ENCODE results near the gene ZRANB3.

The ZRANB3 gene

DNA sequence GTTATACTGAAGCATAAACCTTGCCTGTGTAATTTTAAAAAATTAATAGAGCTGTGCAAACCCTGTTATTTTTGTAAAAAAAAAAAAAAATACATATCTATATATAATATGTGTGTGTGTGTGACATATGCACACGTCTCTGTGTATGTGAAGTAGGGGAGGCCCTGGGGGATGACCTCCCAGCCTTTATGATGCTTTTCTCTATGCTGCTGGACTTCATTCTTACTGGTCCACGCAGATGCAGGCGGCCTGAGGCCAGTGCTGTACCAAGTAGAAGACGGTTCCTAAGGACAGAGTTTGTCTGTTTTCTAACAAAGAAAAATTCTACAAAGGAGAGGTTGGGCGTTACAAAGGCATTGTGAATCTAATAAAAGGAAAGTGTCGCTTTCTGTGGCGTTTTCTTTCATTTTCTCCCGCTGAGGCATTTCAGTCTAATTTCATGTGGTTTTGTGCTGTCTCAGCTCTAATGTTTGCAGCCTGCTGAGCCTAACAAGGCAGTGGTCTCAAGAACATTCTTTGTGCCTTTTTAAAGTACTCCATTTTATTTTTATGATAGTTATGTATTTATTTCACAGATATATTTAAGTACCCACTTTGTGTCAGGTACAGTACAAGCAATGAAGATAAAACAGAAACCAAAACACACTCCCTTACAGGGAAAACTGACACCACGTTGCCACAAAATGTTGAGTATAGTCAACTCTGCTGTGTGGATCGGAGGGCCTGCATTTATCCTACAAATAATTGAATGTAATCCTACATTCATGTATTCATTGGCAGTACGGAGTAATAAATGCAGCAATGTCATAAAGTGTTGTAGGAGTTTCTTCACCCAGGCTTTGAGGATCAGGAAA, 360.9 kb downstream of the ZRANB3 start:
- H3K36me3 ChIP-seq (ENCODE audit: insufficient read depth, low read length): peaks cover 68% of the 10 kb centered on the region
- no peak overlapping the region for H3K4me3 ChIP-seq (ENCODE audit: low read length)
- no peak overlapping the region for H3K9ac ChIP-seq (ENCODE audit: low read depth, low read length)
- no peaks in the 10 kb centered on the region for H3K9me3 ChIP-seq (replicated peaks; ENCODE audit: low read length)
- no peak overlapping the region for H3K4me2 ChIP-seq (ENCODE audit: low read length)
- no peaks in the 10 kb centered on the region for H3K4me1 ChIP-seq (ENCODE audit: control insufficient read depth, insufficient read depth, low read length)
- H3K27me3 ChIP-seq (ENCODE audit: control insufficient read depth, insufficient read depth, low read length): no peaks in the 10 kb centered on the region

DNA sequence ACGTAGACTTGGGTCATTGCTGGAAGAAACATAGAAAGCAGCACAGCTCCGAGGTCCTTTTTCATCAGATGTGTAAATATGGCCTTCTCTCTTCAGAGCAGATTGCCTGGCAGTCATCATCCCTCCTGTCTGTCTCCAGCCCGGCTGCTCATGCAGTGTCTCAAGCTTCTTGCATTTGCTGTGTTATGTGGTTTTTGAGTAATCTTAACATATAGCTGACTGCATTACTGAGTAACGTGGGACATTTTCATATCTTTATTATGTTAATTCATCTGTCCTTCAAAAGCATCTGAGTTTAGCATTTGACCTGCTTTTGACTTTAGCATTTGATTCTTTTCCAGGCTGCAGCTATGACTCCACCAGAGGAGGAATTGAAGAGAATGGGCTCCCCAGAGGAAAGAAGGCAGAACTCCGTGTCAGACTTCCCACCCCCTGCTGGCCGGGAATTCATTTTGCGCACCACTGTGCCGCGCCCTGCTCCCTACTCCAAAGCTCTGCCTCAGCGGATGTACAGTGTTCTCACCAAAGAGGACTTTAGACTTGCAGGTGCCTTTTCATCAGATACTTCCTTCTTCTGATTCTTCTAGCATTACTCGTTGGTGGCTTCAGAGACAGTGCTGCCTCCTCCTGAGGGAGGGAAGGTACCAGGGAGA, 362.7 kb downstream of the ZRANB3 start:
- H3K9me3 ChIP-seq (replicated peaks; ENCODE audit: low read length): no peaks in the 10 kb centered on the region
- peaks cover 71% of the 10 kb centered on the region for H3K36me3 ChIP-seq (ENCODE audit: insufficient read depth, low read length)
- no peak overlapping the region for H3K4me3 ChIP-seq (ENCODE audit: low read length)
- no peak overlapping the region for H3K4me2 ChIP-seq (ENCODE audit: low read length)
- H3K27me3 ChIP-seq (ENCODE audit: control insufficient read depth, insufficient read depth, low read length): no peaks in the 10 kb centered on the region
- peaks cover 5% of the 10 kb centered on the region for H3K4me1 ChIP-seq (ENCODE audit: control insufficient read depth, insufficient read depth, low read length)
- no peak overlapping the region for H3K9ac ChIP-seq (ENCODE audit: low read depth, low read length)

DNA sequence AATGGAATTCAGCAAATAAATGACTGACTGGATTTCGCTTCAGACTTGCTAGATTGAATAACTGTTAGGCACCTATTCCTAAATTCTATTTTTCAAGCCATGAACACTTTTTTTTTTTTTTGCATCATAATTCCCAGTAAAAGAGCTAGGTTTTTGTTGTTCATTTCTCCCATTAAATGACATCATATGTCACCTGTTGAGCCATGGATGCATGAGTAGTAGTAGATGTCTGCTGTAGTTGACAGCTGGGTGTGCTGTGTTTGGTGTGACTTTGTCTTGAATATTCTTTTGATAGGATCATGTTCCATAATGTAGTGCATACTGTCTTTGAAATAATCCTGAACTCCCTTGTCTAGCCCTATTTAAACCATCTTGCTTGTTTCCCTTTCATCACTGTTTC, 363.7 kb downstream of the ZRANB3 start:
- Histone ChIP-seq H3K9ac (ENCODE audit: low read depth, low read length) (no peak overlapping the region), H3K4me1 (ENCODE audit: control insufficient read depth, insufficient read depth, low read length) (peaks cover 5% of the 10 kb centered on the region), H3K4me2 (ENCODE audit: low read length) (no peak overlapping the region), H3K9me3 (replicated peaks; ENCODE audit: low read length) (no peaks in the 10 kb centered on the region), H3K27me3 (ENCODE audit: control insufficient read depth, insufficient read depth, low read length) (no peaks in the 10 kb centered on the region), H3K36me3 (ENCODE audit: insufficient read depth, low read length) (peaks cover 65% of the 10 kb centered on the region), H3K4me3 (ENCODE audit: low read length) (no peak overlapping the region)

DNA sequence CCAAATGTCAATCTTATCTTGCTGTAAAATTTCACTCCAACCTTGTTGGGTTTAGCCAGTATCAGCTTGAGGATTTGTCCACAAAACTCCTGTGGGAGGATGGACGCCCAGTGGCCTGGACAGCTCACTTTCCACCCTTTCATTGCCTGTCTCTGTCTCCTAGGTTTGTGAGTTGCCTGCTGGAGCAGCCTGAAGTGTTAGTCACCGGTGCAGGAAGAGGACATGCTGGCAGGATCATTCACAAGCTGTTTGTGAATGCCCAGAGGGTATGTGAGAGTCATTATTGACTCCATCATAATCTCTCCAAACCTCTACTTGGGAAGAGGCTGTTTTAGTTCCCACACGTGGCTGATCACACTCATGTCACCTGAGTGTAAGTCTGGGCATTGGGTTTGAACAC, 366.6 kb downstream of the ZRANB3 start:
- H3K36me3 ChIP-seq (ENCODE audit: insufficient read depth, low read length): peaks cover 45% of the 10 kb centered on the region
- H3K4me1 ChIP-seq (ENCODE audit: control insufficient read depth, insufficient read depth, low read length): peaks cover 5% of the 10 kb centered on the region
- H3K4me3 ChIP-seq (ENCODE audit: low read length): no peak overlapping the region
- no peaks in the 10 kb centered on the region for H3K27me3 ChIP-seq (ENCODE audit: control insufficient read depth, insufficient read depth, low read length)
- H3K9ac ChIP-seq (ENCODE audit: low read depth, low read length): no peak overlapping the region
- no peak overlapping the region for H3K4me2 ChIP-seq (ENCODE audit: low read length)
- H3K9me3 ChIP-seq (replicated peaks; ENCODE audit: low read length): no peaks in the 10 kb centered on the region

DNA sequence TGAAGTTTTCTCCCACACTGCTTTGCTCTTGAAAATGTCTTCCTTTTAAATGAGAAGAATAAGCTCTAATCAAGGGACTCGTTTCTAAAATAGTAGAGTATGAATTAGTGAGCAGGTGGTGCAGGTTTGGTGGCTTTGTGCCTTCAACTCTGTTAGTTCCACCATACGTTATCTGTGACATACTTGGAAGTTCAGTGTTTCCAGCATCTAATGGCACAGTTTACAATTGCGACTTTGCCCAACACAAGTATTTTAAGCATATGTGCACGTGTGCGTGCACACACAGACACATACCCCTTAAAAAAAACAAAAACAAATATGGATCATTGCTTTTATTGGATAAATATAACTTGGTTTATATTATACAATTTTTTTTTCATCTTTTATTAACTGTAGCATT, 367.1 kb downstream of the ZRANB3 start:
- H3K36me3 ChIP-seq (ENCODE audit: insufficient read depth, low read length): peaks cover 45% of the 10 kb centered on the region

GRCh38 chr2:135163306-135163705, 367.7 kb downstream of the ZRANB3 start:
- Histone ChIP-seq H3K36me3 (ENCODE audit: insufficient read depth, low read length) (peaks cover 44% of the 10 kb centered on the region), H3K9ac (ENCODE audit: low read depth, low read length) (no peak overlapping the region), H3K4me1 (ENCODE audit: control insufficient read depth, insufficient read depth, low read length) (peaks cover 5% of the 10 kb centered on the region), H3K27me3 (ENCODE audit: control insufficient read depth, insufficient read depth, low read length) (no peaks in the 10 kb centered on the region), H3K4me3 (ENCODE audit: low read length) (no peak overlapping the region), H3K9me3 (replicated peaks; ENCODE audit: low read length) (no peaks in the 10 kb centered on the region), H3K4me2 (ENCODE audit: low read length) (no peak overlapping the region)

More for the DNA sequence above, 367.1 kb downstream of the ZRANB3 start:
- H3K4me3 ChIP-seq (ENCODE audit: low read length): no peak overlapping the region
- H3K4me1 ChIP-seq (ENCODE audit: control insufficient read depth, insufficient read depth, low read length): peaks cover 5% of the 10 kb centered on the region
- no peak overlapping the region for H3K4me2 ChIP-seq (ENCODE audit: low read length)
- no peak overlapping the region for H3K9ac ChIP-seq (ENCODE audit: low read depth, low read length)
- H3K27me3 ChIP-seq (ENCODE audit: control insufficient read depth, insufficient read depth, low read length): no peaks in the 10 kb centered on the region
- H3K9me3 ChIP-seq (replicated peaks; ENCODE audit: low read length): no peaks in the 10 kb centered on the region

DNA sequence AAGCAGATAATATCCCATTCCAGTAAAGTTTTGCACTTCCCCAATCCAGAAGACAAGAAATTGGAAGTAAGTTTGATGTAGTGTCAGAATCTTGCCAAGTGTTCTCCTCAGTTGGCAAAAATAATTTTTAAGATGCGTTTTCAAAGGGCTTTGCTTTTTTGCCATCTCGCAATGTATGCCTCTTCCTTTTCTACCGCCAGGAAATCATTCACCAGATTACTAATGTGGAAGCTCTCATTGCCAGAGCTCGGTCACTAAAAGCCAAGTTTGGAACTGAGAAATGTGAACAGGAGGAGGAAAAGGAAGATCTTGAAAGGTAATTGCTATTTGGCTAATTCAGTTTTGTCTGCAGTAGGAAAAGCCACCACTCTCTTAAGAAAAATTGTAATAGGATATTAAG, 368.2 kb downstream of the ZRANB3 start:
- no peak overlapping the region for H3K4me3 ChIP-seq (ENCODE audit: low read length)
- peaks cover 5% of the 10 kb centered on the region for H3K4me1 ChIP-seq (ENCODE audit: control insufficient read depth, insufficient read depth, low read length)
- no peak overlapping the region for H3K4me2 ChIP-seq (ENCODE audit: low read length)
- H3K9me3 ChIP-seq (replicated peaks; ENCODE audit: low read length): no peaks in the 10 kb centered on the region
- H3K27me3 ChIP-seq (ENCODE audit: control insufficient read depth, insufficient read depth, low read length): no peaks in the 10 kb centered on the region
- H3K9ac ChIP-seq (ENCODE audit: low read depth, low read length): no peak overlapping the region
- H3K36me3 ChIP-seq (ENCODE audit: insufficient read depth, low read length): peaks cover 44% of the 10 kb centered on the region

DNA sequence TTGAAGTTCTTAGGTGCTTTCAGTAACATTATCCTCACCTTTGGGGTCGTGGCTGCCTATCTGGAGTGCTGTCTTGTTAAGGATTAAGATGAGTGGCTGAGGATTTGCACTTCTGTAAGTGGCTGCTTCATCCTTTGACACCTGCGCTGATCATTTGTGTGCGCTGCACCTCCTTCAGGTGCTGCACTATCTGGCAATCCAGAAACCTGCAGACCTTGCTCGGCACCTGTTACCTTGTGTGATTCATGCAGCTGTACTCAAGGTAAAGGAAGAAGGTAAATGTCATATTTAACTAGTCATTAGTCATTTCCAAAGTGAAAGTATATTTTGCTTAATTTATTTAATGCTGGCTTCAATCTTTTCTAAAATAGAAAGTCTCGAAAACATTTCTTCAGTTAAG, 368.6 kb downstream of the ZRANB3 start:
- H3K4me1 ChIP-seq (ENCODE audit: control insufficient read depth, insufficient read depth, low read length): peaks cover 5% of the 10 kb centered on the region
- no peak overlapping the region for H3K4me3 ChIP-seq (ENCODE audit: low read length)
- H3K9me3 ChIP-seq (replicated peaks; ENCODE audit: low read length): no peaks in the 10 kb centered on the region
- H3K4me2 ChIP-seq (ENCODE audit: low read length): no peak overlapping the region
- H3K36me3 ChIP-seq (ENCODE audit: insufficient read depth, low read length): peaks cover 41% of the 10 kb centered on the region
- no peak overlapping the region for H3K9ac ChIP-seq (ENCODE audit: low read depth, low read length)
- H3K27me3 ChIP-seq (ENCODE audit: control insufficient read depth, insufficient read depth, low read length): no peaks in the 10 kb centered on the region

DNA sequence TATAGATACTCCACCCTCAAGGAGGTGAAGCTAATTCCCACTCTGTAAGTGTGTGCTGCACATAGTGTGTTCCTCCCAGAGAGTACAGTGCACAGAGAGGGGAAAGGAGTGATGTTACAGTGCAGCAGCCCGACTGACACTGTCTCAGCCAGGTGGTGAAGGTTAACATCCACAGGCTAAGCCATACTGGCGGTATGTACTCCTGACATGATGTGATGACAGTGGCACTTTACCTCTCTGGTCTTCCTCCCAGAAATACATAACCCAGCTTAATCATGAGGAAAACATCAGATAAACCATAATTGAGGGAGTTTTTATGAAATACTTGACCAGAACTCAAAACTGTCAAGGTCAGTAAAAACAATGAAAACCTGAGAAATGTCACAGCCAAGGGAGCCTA, 371.8 kb downstream of the ZRANB3 start:
- no peak overlapping the region for H3K4me2 ChIP-seq (ENCODE audit: low read length)
- no peaks in the 10 kb centered on the region for H3K27me3 ChIP-seq (ENCODE audit: control insufficient read depth, insufficient read depth, low read length)
- peaks cover under 1% of the 10 kb centered on the region for H3K4me1 ChIP-seq (ENCODE audit: control insufficient read depth, insufficient read depth, low read length)
- H3K9ac ChIP-seq (ENCODE audit: low read depth, low read length): no peak overlapping the region
- H3K36me3 ChIP-seq (ENCODE audit: insufficient read depth, low read length): peaks cover 50% of the 10 kb centered on the region
- no peak overlapping the region for H3K4me3 ChIP-seq (ENCODE audit: low read length)
- no peaks in the 10 kb centered on the region for H3K9me3 ChIP-seq (replicated peaks; ENCODE audit: low read length)

- no peaks in the 10 kb centered on the region for H3K4me1 ChIP-seq (ENCODE audit: control insufficient read depth, insufficient read depth, low read length)
- H3K36me3 ChIP-seq (ENCODE audit: insufficient read depth, low read length): peaks cover 49% of the 10 kb centered on the region
- H3K27me3 ChIP-seq (ENCODE audit: control insufficient read depth, insufficient read depth, low read length): no peaks in the 10 kb centered on the region
These were observed 373.2 kb downstream of the ZRANB3 start for GRCh38 chr2:135157856-135158255.

GRCh38 chr2:135154962-135155361, 376.1 kb downstream of the ZRANB3 start:
- no peak overlapping the region for H3K9ac ChIP-seq (ENCODE audit: low read depth, low read length)
- no peaks in the 10 kb centered on the region for H3K27me3 ChIP-seq (ENCODE audit: control insufficient read depth, insufficient read depth, low read length)
- H3K4me3 ChIP-seq (ENCODE audit: low read length): no peak overlapping the region
- H3K4me1 ChIP-seq (ENCODE audit: control insufficient read depth, insufficient read depth, low read length): no peaks in the 10 kb centered on the region
- H3K4me2 ChIP-seq (ENCODE audit: low read length): no peak overlapping the region
- H3K36me3 ChIP-seq (ENCODE audit: insufficient read depth, low read length): peaks cover 72% of the 10 kb centered on the region
- no peaks in the 10 kb centered on the region for H3K9me3 ChIP-seq (replicated peaks; ENCODE audit: low read length)

More at GRCh38 chr2:135157856-135158255, 373.2 kb downstream of the ZRANB3 start:
- H3K9ac ChIP-seq (ENCODE audit: low read depth, low read length): no peak overlapping the region
- H3K4me2 ChIP-seq (ENCODE audit: low read length): no peak overlapping the region
- H3K4me3 ChIP-seq (ENCODE audit: low read length): no peak overlapping the region
- no peaks in the 10 kb centered on the region for H3K9me3 ChIP-seq (replicated peaks; ENCODE audit: low read length)

DNA sequence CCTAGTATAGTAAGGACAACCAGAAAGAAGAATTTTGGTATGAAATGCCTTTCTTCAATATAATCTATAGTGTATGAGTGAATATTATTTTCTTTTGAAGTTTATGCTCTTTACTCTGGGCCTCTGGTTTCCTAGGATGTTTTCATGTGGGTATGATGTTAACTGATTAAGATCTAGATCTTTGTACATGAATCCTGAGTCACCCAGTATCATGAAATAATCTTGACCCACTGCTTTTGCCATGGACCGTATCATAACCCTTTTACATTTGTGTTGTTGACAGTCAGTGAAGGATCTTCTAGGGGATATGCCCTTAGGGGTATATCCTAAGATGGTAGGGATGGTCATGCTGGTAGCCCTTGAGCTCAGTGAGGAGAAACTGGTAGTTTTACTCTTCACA, 378.7 kb downstream of the ZRANB3 start:
- Histone ChIP-seq H3K36me3 (ENCODE audit: insufficient read depth, low read length) (peaks cover 52% of the 10 kb centered on the region), H3K4me2 (ENCODE audit: low read length) (no peak overlapping the region), H3K9me3 (replicated peaks; ENCODE audit: low read length) (no peaks in the 10 kb centered on the region), H3K9ac (ENCODE audit: low read depth, low read length) (no peak overlapping the region), H3K27me3 (ENCODE audit: control insufficient read depth, insufficient read depth, low read length) (no peaks in the 10 kb centered on the region), H3K4me1 (ENCODE audit: control insufficient read depth, insufficient read depth, low read length) (peaks cover 6% of the 10 kb centered on the region), H3K4me3 (ENCODE audit: low read length) (no peak overlapping the region)

All from skeletal muscle satellite cell (primary cell).